K562 (cell line): Measurements from ENCODE around the gene EFEMP2. TPM values are rescaled to one million over a fixed set of nuclear protein-coding genes. Genes with fewer than 3 reads are reported as not detected.
A peak's percentile ranks its signal among the peaks of the same experiment; 100 is the strongest.

Experiments used
- CHD2 ChIP-seq: IDR thresholded peaks from 2 replicates; pipeline ENCODE4 v1.6.1; 2011; ENCODE audit warnings: low read depth, low read length
- CREM ChIP-seq: IDR thresholded peaks from 2 replicates; pipeline ENCODE4 v1.6.1; 2014; ENCODE audit warnings: antibody characterized with exemption, low read depth
- CXXC5 ChIP-seq: fragments of 250-450 bp; sonication (Bioruptor Pico); IDR thresholded peaks from 2 replicates; pipeline ENCODE4 v1.8.0; 2022; ENCODE audit warnings: inconsistent platforms, mild to moderate bottlenecking, moderate library complexity
- FOS ChIP-seq: IDR thresholded peaks from 3 replicates; pipeline ENCODE4 v1.6.1; 2011; ENCODE audit not compliant: insufficient read length; ENCODE audit errors: extremely low read depth
- FOXJ3 ChIP-seq: sonication (generic); formaldehyde crosslinking; IDR thresholded peaks from 2 replicates; pipeline ENCODE4 v1.4.0; 2020; ENCODE audit warnings: mild to moderate bottlenecking, missing genetic modification reagents
- GATAD2A ChIP-seq: fragments of 450-650 bp; IDR thresholded peaks from 2 replicates; pipeline ENCODE4 v1.6.1; 2017
- GTF2E2 ChIP-seq: fragments of 200-800 bp; sonication (Bioruptor generic); IDR thresholded peaks from 2 replicates; pipeline ENCODE4 v1.6.1; 2016; ENCODE audit warnings: missing genetic modification characterization, missing compliant biosample characterization
- HMGXB4 ChIP-seq: sonication (generic); formaldehyde crosslinking; IDR thresholded peaks from 2 replicates; pipeline ENCODE4 v1.8.1; 2023; ENCODE audit warnings: mild to moderate bottlenecking, missing genetic modification reagents
- KAT7 ChIP-seq: sonication (generic); formaldehyde crosslinking; IDR thresholded peaks from 2 replicates; pipeline ENCODE4 v1.8.0; 2022; ENCODE audit warnings: missing genetic modification reagents, mild to moderate bottlenecking, borderline replicate concordance
- KDM1A ChIP-seq, 2 experiments: fragments of 450-650 bp; IDR thresholded peaks; 2 replicates each; pipeline ENCODE4 v1.6.1; 2016; ENCODE audit warnings: mild to moderate bottlenecking in 2 of 2
- NELFE ChIP-seq: IDR thresholded peaks from 2 replicates; pipeline ENCODE4 v1.6.1; 2011; ENCODE audit warnings: mild to moderate bottlenecking; ENCODE audit not compliant: insufficient read depth, insufficient read length
- NONO ChIP-seq, 2 experiments: fragments of 200-400 bp in 1 of 2; fragments of 450-650 bp in 1 of 2; formaldehyde crosslinking in 1 of 2; IDR thresholded peaks; 2 replicates each; pipeline ENCODE4 v1.6.1; 2017; ENCODE audit warnings: low read depth in 2 of 2, mild to moderate bottlenecking in 2 of 2, moderate library complexity in 2 of 2, low read length in 1 of 2
- NRF1 ChIP-seq, 2 experiments: fragments of 450-650 bp; IDR thresholded peaks in 1 of 2; conservative IDR thresholded peaks in 1 of 2; 2 replicates each; pipeline ENCODE4 v1.6.1; 2014; ENCODE audit warnings: mild to moderate bottlenecking in 2 of 2
- RAD21 ChIP-seq, 2 experiments: fragments of 250-450 bp in 1 of 2; fragments of 450-650 bp in 1 of 2; sonication (Bioruptor Pico) in 1 of 2; formaldehyde crosslinking in 1 of 2; IDR thresholded peaks in 1 of 2; conservative IDR thresholded peaks in 1 of 2; 2 replicates each; pipeline versions ENCODE4 v1.4.0 to v1.8.0; 2020 to 2022; ENCODE audit warnings: mild to moderate bottlenecking in 2 of 2, moderate library complexity in 1 of 2
- SMAD3 ChIP-seq: fragments of 450-650 bp; formaldehyde crosslinking; conservative IDR thresholded peaks from 2 replicates; pipeline ENCODE4 v1.4.0; 2020; ENCODE audit warnings: mild to moderate bottlenecking
- SMC3 ChIP-seq: conservative IDR thresholded peaks from 2 replicates; pipeline ENCODE4 v1.6.1; 2011; ENCODE audit warnings: low read depth, low read length, improper control_type of control experiment; ENCODE audit not compliant: insufficient read depth
- ZEB2 ChIP-seq: fragments of 450-650 bp; IDR thresholded peaks from 2 replicates; pipeline ENCODE4 v1.6.1; 2016
- ZNF24 ChIP-seq: fragments of 450-650 bp; IDR thresholded peaks from 2 replicates; pipeline ENCODE4 v1.6.1; 2016
- ZNF668 ChIP-seq: fragments of 250-450 bp; sonication (Bioruptor Pico); IDR thresholded peaks from 2 replicates; pipeline ENCODE4 v1.8.0; 2022; ENCODE audit warnings: mild to moderate bottlenecking, inconsistent platforms
- polyA plus RNA-seq, 8 experiments: library from polyadenylated mRNA; depleted of rRNA in 4 of 8; stranded (reverse) in 5 of 8; unstranded in 3 of 8; fragments of >200 nt; fragmentation: Nextera tagmentation in 2 of 8; fragmentation: Illumina TruSeq in 1 of 8; extraction: Ambion mirVana in 2 of 8; extraction: Trizol in 1 of 8; gene quantifications; 2 replicates each; pipeline versions ENCODE4 v1.2.1 to v1.2.3, GENCODE V29; 2011 to 2014; ENCODE audit warnings: inconsistent platforms in 1 of 8, missing spikeins in 1 of 8
- total RNA-seq, 7 experiments: library from RNA; depleted of rRNA in 6 of 7; stranded (reverse); fragments of >200 nt in 6 of 7; fragmentation: Illumina TruSeq in 2 of 7; extraction: Trizol in 2 of 7; gene quantifications; 2 replicates each; pipeline versions ENCODE4 v1.2.1 to v1.2.3, GENCODE V29; 2011 to 2021; ENCODE audit warnings: low replicate concordance in 1 of 7
- TF ChIP-seq, protein P1 (sequence below): fragments of 450-650 bp; formaldehyde crosslinking; IDR thresholded peaks from 2 replicates; pipeline ENCODE4 v1.4.0; 2020; ENCODE audit warnings: mild to moderate bottlenecking, moderate library complexity
- TF ChIP-seq, protein P2 (sequence below): fragments of 250-450 bp; sonication (Bioruptor Pico); IDR thresholded peaks from 2 replicates; pipeline ENCODE4 v1.9.0; 2021; ENCODE audit warnings: mild to moderate bottlenecking, inconsistent platforms

Gene EFEMP2
- total and polyA plus RNA-seq, 9 of the 15 experiments (the other 6 are each of a cell fraction or from before 2014, with no cell fraction given): 0.07 to 2.9 (median 0.69) TPM; not detected in 1

DNA sequence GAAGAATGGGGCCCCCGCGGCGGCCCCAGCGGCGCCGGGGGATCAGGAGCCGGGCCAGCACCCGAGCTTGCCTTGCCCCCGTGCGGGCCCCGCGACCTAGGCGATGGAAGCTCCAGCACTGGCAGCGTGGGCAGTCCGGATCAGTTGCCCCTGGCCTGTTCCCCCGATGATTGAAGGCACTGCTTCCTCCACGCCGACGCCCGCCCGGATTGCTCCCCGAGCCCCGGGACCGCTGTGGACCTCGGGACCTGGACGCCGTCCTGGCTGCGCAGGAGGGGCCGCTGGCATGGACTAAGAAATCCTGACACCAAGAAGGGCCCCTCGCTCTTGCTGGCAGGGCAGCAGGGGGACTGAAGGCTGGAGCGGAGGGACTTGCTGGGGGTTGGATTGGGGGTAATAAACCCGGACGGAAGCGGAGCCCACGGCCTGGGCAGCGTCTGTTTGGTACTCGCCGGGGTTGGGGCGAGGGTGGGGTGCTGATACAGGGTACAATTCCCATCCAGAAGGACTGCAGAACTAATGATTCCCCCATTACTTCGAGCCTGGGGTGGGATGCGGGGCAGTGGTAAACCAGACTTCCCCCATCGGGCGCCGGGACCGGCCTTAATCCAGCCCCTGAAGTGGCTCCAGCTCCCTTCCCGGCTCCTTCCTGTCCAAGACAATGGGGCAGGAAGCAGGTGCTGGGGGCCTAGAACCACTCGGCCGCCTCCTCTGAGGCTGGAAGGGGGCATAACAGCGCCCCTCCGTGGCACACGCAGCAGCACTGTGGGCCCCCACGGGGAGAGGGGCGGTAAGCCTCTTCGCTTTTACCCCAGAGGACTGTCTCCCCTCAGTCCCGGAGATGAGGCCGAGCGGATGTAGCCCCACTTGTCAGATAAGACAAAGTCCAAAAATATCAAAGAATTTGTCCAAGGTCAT lies 18.9 kb upstream of the EFEMP2 start (continued):
- TF ChIP-seq NELFE: no peak
- TF ChIP-seq, protein P1, sequence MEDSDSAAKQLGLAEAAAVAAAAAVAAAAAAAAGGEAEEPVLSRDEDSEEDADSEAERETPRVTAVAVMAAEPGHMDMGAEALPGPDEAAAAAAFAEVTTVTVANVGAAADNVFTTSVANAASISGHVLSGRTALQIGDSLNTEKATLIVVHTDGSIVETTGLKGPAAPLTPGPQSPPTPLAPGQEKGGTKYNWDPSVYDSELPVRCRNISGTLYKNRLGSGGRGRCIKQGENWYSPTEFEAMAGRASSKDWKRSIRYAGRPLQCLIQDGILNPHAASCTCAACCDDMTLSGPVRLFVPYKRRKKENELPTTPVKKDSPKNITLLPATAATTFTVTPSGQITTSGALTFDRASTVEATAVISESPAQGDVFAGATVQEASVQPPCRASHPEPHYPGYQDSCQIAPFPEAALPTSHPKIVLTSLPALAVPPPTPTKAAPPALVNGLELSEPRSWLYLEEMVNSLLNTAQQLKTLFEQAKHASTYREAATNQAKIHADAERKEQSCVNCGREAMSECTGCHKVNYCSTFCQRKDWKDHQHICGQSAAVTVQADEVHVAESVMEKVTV (CRISPR knock-in tag): 0 out of 2 replicates have a peak, but pooled peaks have one; percentile 11
- peak; percentile 54; the same call in 1 of the 2 replicates for TF ChIP-seq CREM
- peak; percentile 13; the same call in 1 of the 2 replicates for TF ChIP-seq GTF2E2 (tag)
- no peak for TF ChIP-seq ZNF668 (CRISPR knock-in tag)
- no peak for TF ChIP-seq CXXC5 (CRISPR knock-in tag)
- TF ChIP-seq, protein P2, sequence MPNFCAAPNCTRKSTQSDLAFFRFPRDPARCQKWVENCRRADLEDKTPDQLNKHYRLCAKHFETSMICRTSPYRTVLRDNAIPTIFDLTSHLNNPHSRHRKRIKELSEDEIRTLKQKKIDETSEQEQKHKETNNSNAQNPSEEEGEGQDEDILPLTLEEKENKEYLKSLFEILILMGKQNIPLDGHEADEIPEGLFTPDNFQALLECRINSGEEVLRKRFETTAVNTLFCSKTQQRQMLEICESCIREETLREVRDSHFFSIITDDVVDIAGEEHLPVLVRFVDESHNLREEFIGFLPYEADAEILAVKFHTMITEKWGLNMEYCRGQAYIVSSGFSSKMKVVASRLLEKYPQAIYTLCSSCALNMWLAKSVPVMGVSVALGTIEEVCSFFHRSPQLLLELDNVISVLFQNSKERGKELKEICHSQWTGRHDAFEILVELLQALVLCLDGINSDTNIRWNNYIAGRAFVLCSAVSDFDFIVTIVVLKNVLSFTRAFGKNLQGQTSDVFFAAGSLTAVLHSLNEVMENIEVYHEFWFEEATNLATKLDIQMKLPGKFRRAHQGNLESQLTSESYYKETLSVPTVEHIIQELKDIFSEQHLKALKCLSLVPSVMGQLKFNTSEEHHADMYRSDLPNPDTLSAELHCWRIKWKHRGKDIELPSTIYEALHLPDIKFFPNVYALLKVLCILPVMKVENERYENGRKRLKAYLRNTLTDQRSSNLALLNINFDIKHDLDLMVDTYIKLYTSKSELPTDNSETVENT (CRISPR knock-in tag): no peak
- no peak; a peak in 1 of 4 replicates for TF ChIP-seq NRF1 (conservative IDR thresholded peaks at IDR 0.05 in 1 of 2, IDR thresholded peaks at IDR 0.05 in 1 of 2)
- TF ChIP-seq FOXJ3 (CRISPR knock-in tag): no peak
- no peak for TF ChIP-seq HMGXB4 (CRISPR knock-in tag)
- peak; percentile 57; the same call in 1 of the 2 replicates for TF ChIP-seq ZNF24
- TF ChIP-seq GATAD2A: 0 out of 2 replicates have a peak, but pooled peaks have one; percentile 17
- no peak for TF ChIP-seq FOS
- TF ChIP-seq CHD2: peak; percentile 6; the same call in 1 of the 2 replicates
- peak; percentile 6 to 42; a peak in 2 of 4 replicates for TF ChIP-seq RAD21 (CRISPR knock-in tag; conservative IDR thresholded peaks at IDR 0.05 in 1 of 2, IDR thresholded peaks at IDR 0.05 in 1 of 2)
- TF ChIP-seq SMC3: peak; percentile 28; the same call in 1 of the 2 replicates
- TF ChIP-seq KAT7 (CRISPR knock-in tag): peak; percentile 68; the same call in 1 of the 2 replicates
- TF ChIP-seq NONO (IDR thresholded peaks at IDR 0.05; ENCODE audit: low read depth in 2 of 2, low read length in 1 of 2): 0 out of 4 replicates have a peak, but pooled peaks of 1 of the 2 experiments have one; percentile 21
- TF ChIP-seq SMAD3 (CRISPR knock-in tag): no peak
- TF ChIP-seq KDM1A (IDR thresholded peaks at IDR 0.05): 0 out of 4 replicates have a peak, but pooled peaks of 1 of the 2 experiments have one; percentile 17
- no peak for TF ChIP-seq ZEB2
